ENCODE measurements around the gene SYNPO2L.
"Not testable (repeated sequence)": the region's sequence is repeated elsewhere in the genome, so short reads cannot be mapped to it uniquely, and the experiment has no call there.

DNA sequence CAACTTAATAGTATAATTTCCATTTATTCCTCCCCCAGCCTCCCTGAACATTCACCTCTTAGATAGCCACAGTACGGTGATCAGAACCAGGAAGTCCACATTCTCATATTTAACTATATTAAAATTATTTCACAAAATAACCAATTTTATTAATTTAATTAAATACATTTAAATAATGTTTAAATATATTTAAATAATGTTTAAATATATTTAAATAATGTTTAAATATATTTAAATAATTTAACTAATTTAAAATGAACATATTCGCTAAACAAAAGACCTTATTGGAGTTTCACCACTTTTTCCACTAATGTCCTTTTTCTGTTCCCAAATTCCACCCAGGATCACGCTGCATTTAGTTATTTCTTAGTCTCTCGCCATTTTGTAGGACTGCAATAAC lies 12.5 kb upstream of the SYNPO2L start:
- TF ChIP-seq CTCF (IDR thresholded peaks at IDR 0.05); EZH2 (IDR thresholded peaks at IDR 0.05; ENCODE audit: borderline replicate concordance, insufficient read depth, low read depth, low read length, poor library complexity, severe bottlenecking): not testable (repeated sequence)
